CD4-positive, alpha-beta memory T cell (primary cell): ENCODE results near the gene SRRM3. TPM values are rescaled to one million over a fixed set of nuclear protein-coding genes. Genes with fewer than 3 reads are reported as not detected.
"Not testable (repeated sequence)": the region's sequence is repeated elsewhere in the genome, so short reads cannot be mapped to it uniquely, and the experiment has no call there.

ENCODE experiments used
- CTCF ChIA-PET: fragments of 350-600 bp; sonication (Branson Sonifier 250); formaldehyde crosslinking; loops from one replicate; lab custom pipeline; 2021; ENCODE audit warnings: inconsistent platforms; ENCODE audit not compliant: partially characterized antibody; lab: Charles Lee
- POLR2A ChIA-PET: fragments of 350-600 bp; sonication (Branson Sonifier 250); formaldehyde crosslinking; loops from one replicate; lab custom pipeline; 2021; ENCODE audit not compliant: partially characterized antibody; lab: Charles Lee
- DNase-seq, 5 donors: peaks; one replicate each; pipeline versions ENCODE4 v3.0.0 to v3.0.0-alpha.2; 2020 to 2022; ENCODE audit warnings: mixed read lengths in 1 of 5
- H3K27ac ChIP-seq: one replicate; pipeline ENCODE4 v1.7.0; 2013; ENCODE audit warnings: low read depth, low read length
- H3K27me3 ChIP-seq: 2 replicates; pipeline ENCODE4 v1.7.0; 2013; ENCODE audit warnings: mild to moderate bottlenecking, low read length, moderate library complexity; ENCODE audit not compliant: insufficient read depth
- H3K36me3 ChIP-seq: 2 replicates; pipeline ENCODE4 v1.7.0; 2013; ENCODE audit warnings: mild to moderate bottlenecking, low read length, moderate library complexity; ENCODE audit not compliant: insufficient read depth
- H3K4me1 ChIP-seq: 2 replicates; pipeline ENCODE4 v1.7.0; 2013; ENCODE audit warnings: mild to moderate bottlenecking, low read length, moderate library complexity; ENCODE audit not compliant: insufficient read depth
- H3K4me3 ChIP-seq, 2 donors: one replicate each; pipeline ENCODE4 v1.7.0; 2013; ENCODE audit warnings: low read length in 2 of 2, mild to moderate bottlenecking in 1 of 2
- H3K9me3 ChIP-seq, 2 donors: one replicate each; pipeline ENCODE4 v1.7.0; 2013; ENCODE audit warnings: low read length in 2 of 2, control low read depth in 1 of 2; ENCODE audit not compliant: control insufficient read depth in 1 of 2
- H3K27ac Mint-ChIP-seq, 7 donors: one replicate each; pipeline ENCODE4 v1.8.0; 2020 to 2021; ENCODE audit warnings: mixed read lengths in 7 of 7, mild to moderate bottlenecking in 6 of 7, inconsistent platforms in 3 of 7, moderate library complexity in 3 of 7
- H3K27me3 Mint-ChIP-seq, 2 donors: one replicate each; pipeline ENCODE4 v1.8.0; 2020 to 2021; ENCODE audit warnings: mixed read lengths in 2 of 2
- H3K36me3 Mint-ChIP-seq, 2 donors: one replicate each; pipeline ENCODE4 v1.8.0; 2020 to 2021; ENCODE audit warnings: mixed read lengths in 2 of 2, inconsistent platforms in 1 of 2, mild to moderate bottlenecking in 1 of 2
- H3K4me1 Mint-ChIP-seq, 4 donors: one replicate each; pipeline ENCODE4 v1.8.0; 2020 to 2021; ENCODE audit warnings: mixed read lengths in 4 of 4, mild to moderate bottlenecking in 1 of 4
- H3K4me3 Mint-ChIP-seq, 8 donors: one replicate each; pipeline ENCODE4 v1.8.0; 2020 to 2021; ENCODE audit warnings: mixed read lengths in 8 of 8, mild to moderate bottlenecking in 7 of 8, moderate library complexity in 6 of 8, inconsistent platforms in 3 of 8
- H3K9me3 Mint-ChIP-seq, 8 donors: one replicate each; pipeline ENCODE4 v1.8.0; 2020 to 2021; ENCODE audit warnings: mixed read lengths in 8 of 8, mild to moderate bottlenecking in 5 of 8, inconsistent platforms in 3 of 8, moderate library complexity in 1 of 8
- intact Hi-C: fragments of 100-400 bp; cut with micrococcal nuclease; formaldehyde crosslinking; loops from one replicate; pipeline ENCODE4 v1.15.1; 2023
- polyA plus RNA-seq, 2 donors: library from polyadenylated mRNA; unstranded; fragments of 300-500 nt; fragmentation: Illumina TruSeq; gene quantifications; one replicate each; pipeline ENCODE4 v1.2.3, GENCODE V29; 2021
- total RNA-seq, 2 experiments: library from RNA; stranded (reverse); gene quantifications; one replicate each; pipeline ENCODE4 v1.2.3, GENCODE V29; 2021

SRRM3 gene
- total and polyA plus RNA-seq, 4 experiments from 2014 or later = not detected

- no peaks in the 10 kb centered on the region for H3K9me3 ChIP-seq
- H3K9me3 Mint-ChIP-seq = no peaks in the 10 kb centered on the region
- ChIA-PET CTCF (interaction anchor here (1.0 to 17.2 kb wide), 3 partner anchors 6 to 22 kb away, joined by 5 to 350 read pairs (median 350); partner anchors contain the start of gene HSPB1), POLR2A (interaction anchor here (1.3 kb wide), 1 partner anchor 13 kb away, joined by 6 read pairs; no protein-coding TSS in a partner anchor)
- H3K36me3 ChIP-seq = no peaks in the 10 kb centered on the region
- no peaks in the 10 kb centered on the region for H3K27me3 Mint-ChIP-seq
- intact Hi-C loops = loop anchor here (5.0 kb wide), 1 partner anchor 1392 kb away; the partner anchor contains the start of gene RSBN1L
- H3K4me3 Mint-ChIP-seq = peak overlapping the region in 5 of 8 donors; percentile 20 to 92 (median 65)
- no peaks in the 10 kb centered on the region for H3K27me3 ChIP-seq
- peak overlapping the region in 4 of 7 donors; percentile 43 to 90 (median 88) for H3K27ac Mint-ChIP-seq
- H3K27ac ChIP-seq = no peak overlapping the region
- peaks cover 0 to 2% of the 10 kb centered on the region in 2 donors for H3K36me3 Mint-ChIP-seq
- H3K4me3 ChIP-seq = no peak overlapping the region
- H3K4me1 Mint-ChIP-seq = peaks cover 11 to 24% (median 15%) of the 10 kb centered on the region in 4 donors
- no peak for DNase-seq
- H3K4me1 ChIP-seq = peaks cover 6% of the 10 kb centered on the region
Measured at GRCh38 chr7:76304888-76305375, 103.2 kb downstream of the SRRM3 start.

- H3K4me1 ChIP-seq, DNase-seq, intact Hi-C loops, H3K4me3 ChIP-seq, H3K4me3 Mint-ChIP-seq, H3K27ac ChIP-seq, H3K9me3 Mint-ChIP-seq, H3K27me3 ChIP-seq, H3K9me3 ChIP-seq, H3K4me1 Mint-ChIP-seq, H3K36me3 ChIP-seq, H3K27me3 Mint-ChIP-seq, H3K36me3 Mint-ChIP-seq, H3K27ac Mint-ChIP-seq: not testable (repeated sequence)
- ChIA-PET POLR2A (interaction anchor here (1.0 to 2.4 kb wide), 2 partner anchors 9 to 49 kb away, joined by 3 to 17 read pairs; partner anchors contain the start of gene YWHAG), CTCF (interaction anchor here (1.5 to 17.2 kb wide), 3 partner anchors 9 to 131 kb away, joined by 6 to 350 read pairs (median 6); partner anchors contain the start of gene HSPB1)
Measured at GRCh38 chr7:76308874-76309273, 107.2 kb downstream of the SRRM3 start.

- H3K27ac Mint-ChIP-seq, H3K4me1 ChIP-seq, H3K4me3 Mint-ChIP-seq, H3K36me3 ChIP-seq, H3K4me3 ChIP-seq, H3K9me3 ChIP-seq, DNase-seq, intact Hi-C loops, H3K27ac ChIP-seq, H3K9me3 Mint-ChIP-seq, H3K27me3 Mint-ChIP-seq, H3K4me1 Mint-ChIP-seq, H3K27me3 ChIP-seq, H3K36me3 Mint-ChIP-seq: not testable (repeated sequence)
- ChIA-PET POLR2A (interaction anchor here (1.0 to 2.4 kb wide), 2 partner anchors 9 to 49 kb away, joined by 3 to 17 read pairs; partner anchors contain the start of gene YWHAG), CTCF (interaction anchor here (1.5 to 17.2 kb wide), 3 partner anchors 8 to 131 kb away, joined by 6 to 350 read pairs (median 6); partner anchors contain the start of gene HSPB1)
Measured at GRCh38 chr7:76309341-76310101, 107.8 kb downstream of the SRRM3 start.

- Histone ChIP-seq H3K4me1 (peaks cover 5% of the 10 kb centered on the region), H3K27ac (no peak overlapping the region), H3K4me3 (no peak overlapping the region), H3K27me3 (no peaks in the 10 kb centered on the region), H3K9me3 (no peaks in the 10 kb centered on the region), H3K36me3 (no peaks in the 10 kb centered on the region)
- no peak for DNase-seq
- H3K4me1 Mint-ChIP-seq = peaks cover 5 to 7% (median 6%) of the 10 kb centered on the region in 4 donors
- no peaks in the 10 kb centered on the region for H3K27me3 Mint-ChIP-seq
- H3K4me3 Mint-ChIP-seq = no peak overlapping the region
- ChIA-PET CTCF (interaction anchor here (0.9 to 17.2 kb wide), 4 partner anchors 12 to 133 kb away, joined by 3 to 350 read pairs (median 55); partner anchors contain the start of gene HSPB1), POLR2A (interaction anchor here (2.4 kb wide), 1 partner anchor 8 kb away, joined by 17 read pairs; no protein-coding TSS in a partner anchor)
- no peak overlapping the region for H3K27ac Mint-ChIP-seq
- H3K36me3 Mint-ChIP-seq = no peaks in the 10 kb centered on the region
- intact Hi-C loops = no loop called here
- H3K9me3 Mint-ChIP-seq = no peaks in the 10 kb centered on the region
Measured at GRCh38 chr7:76310102-76310957, 108.6 kb downstream of the SRRM3 start.

GRCh38 chr7:76311838-76312237 is 110.1 kb downstream of the SRRM3 start:
- H3K27ac Mint-ChIP-seq, H3K27me3 ChIP-seq, H3K9me3 ChIP-seq, H3K4me1 ChIP-seq, H3K4me3 ChIP-seq, intact Hi-C loops, H3K4me1 Mint-ChIP-seq, H3K4me3 Mint-ChIP-seq, H3K36me3 ChIP-seq, H3K27me3 Mint-ChIP-seq, POLR2A ChIA-PET, DNase-seq, H3K27ac ChIP-seq, H3K9me3 Mint-ChIP-seq, H3K36me3 Mint-ChIP-seq: not testable (repeated sequence)
- CTCF ChIA-PET = interaction anchor here (1.1 to 17.2 kb wide), 4 partner anchors 9 to 134 kb away, joined by 8 to 350 read pairs (median 56); partner anchors contain the start of gene HSPB1

- H3K36me3 Mint-ChIP-seq = peaks cover 0 to 2% of the 10 kb centered on the region in 2 donors
- H3K4me1 Mint-ChIP-seq = peaks cover 15 to 30% (median 21%) of the 10 kb centered on the region in 4 donors
- Histone ChIP-seq H3K9me3 (no peaks in the 10 kb centered on the region), H3K4me1 (peaks cover 20% of the 10 kb centered on the region), H3K27ac (no peak overlapping the region), H3K4me3 (no peak overlapping the region), H3K27me3 (no peaks in the 10 kb centered on the region), H3K36me3 (no peaks in the 10 kb centered on the region)
- CTCF ChIA-PET = interaction anchor here (0.5 to 17.2 kb wide), 20 partner anchors 13 to 1765 kb away, joined by 3 to 350 read pairs (median 3); partner anchors contain the start of genes HSPB1 and YWHAG
- H3K27ac Mint-ChIP-seq = peak overlapping the region in 3 of 7 donors; percentile 41 to 86 (median 77)
- DNase-seq = peak; percentile 92 to 94 (median 93)
- H3K4me3 Mint-ChIP-seq = peak overlapping the region in 4 of 8 donors; percentile 32 to 72 (median 54)
- H3K27me3 Mint-ChIP-seq = no peaks in the 10 kb centered on the region
- POLR2A ChIA-PET = interaction anchor here (1.0 to 1.5 kb wide), 6 partner anchors 11 to 136 kb away, joined by 4 to 9 read pairs (median 6); partner anchors contain the start of genes HSPB1 and YWHAG
- no peaks in the 10 kb centered on the region for H3K9me3 Mint-ChIP-seq
- intact Hi-C loops = loop anchor here (1.0 kb wide), 5 partner anchors 12 to 136 kb away; partner anchors contain the start of genes HSPB1 and SRRM3
Measured at GRCh38 chr7:76314042-76314721, 112.5 kb downstream of the SRRM3 start.
